Uterus (tissue), 2 donors: ENCODE results near the gene CXXC5.
"Not testable (repeated sequence)": the region's sequence is repeated elsewhere in the genome, so short reads cannot be mapped to it uniquely, and the experiment has no call there.

Experiments
- CTCF ChIP-seq, 4 experiments: fragments of 200-600 bp in 2 of 4; fragments of 450-650 bp in 2 of 4; sonication (generic) in 2 of 4; IDR thresholded peaks; one replicate each; pipeline ENCODE4 v1.5.1; 2016 to 2019; ENCODE audit warnings: antibody characterized with exemption in 4 of 4, mild to moderate bottlenecking in 2 of 4, moderate library complexity in 1 of 4
- POLR2A ChIP-seq, 2 donors: fragments of 450-650 bp; IDR thresholded peaks; one replicate each; pipeline ENCODE4 v1.6.1; 2016; ENCODE audit warnings: antibody characterized with exemption in 2 of 2, mild to moderate bottlenecking in 1 of 2, moderate library complexity in 1 of 2

GRCh38 chr5:139719970-139720369, 71.8 kb downstream of the CXXC5 start:
- not testable (repeated sequence) for TF ChIP-seq CTCF, POLR2A (IDR thresholded peaks at IDR 0.05)
